Psoas muscle (tissue), 8 donors: ENCODE results near the gene JAKMIP1. TPM values are rescaled to one million over a fixed set of nuclear protein-coding genes. Genes with fewer than 3 reads are reported as not detected.

Experiments used
- ATAC-seq, 4 donors: fragments of 200-7000 bp; cut with Tn5 transposase; one replicate each; pipeline ENCODE4 v1.9.1; 2020; ENCODE audit warnings: moderate library complexity in 3 of 4, mild to moderate bottlenecking in 2 of 4
- DNase-seq, 2 donors: peaks; one replicate each; pipeline ENCODE4 v3.0.0-alpha.2; 2020
- H3K27ac ChIP-seq: fragments of 200-600 bp; one replicate; pipeline ENCODE4 v1.8.0; 2022
- H3K27me3 ChIP-seq, 3 donors: fragments of 200-600 bp in 1 of 3; one replicate each; pipeline versions ENCODE4 v1.6.1 to v1.8.0; 2013 to 2022; ENCODE audit warnings: low read length in 2 of 3, mild to moderate bottlenecking in 2 of 3, moderate library complexity in 1 of 3; ENCODE audit not compliant: insufficient read depth in 3 of 3
- H3K36me3 ChIP-seq, 2 donors: fragments of 200-600 bp in 1 of 2; one replicate each; pipeline versions ENCODE4 v1.6.1 to v1.8.0; 2013 to 2022; ENCODE audit warnings: low read depth in 1 of 2, mild to moderate bottlenecking in 1 of 2, moderate library complexity in 1 of 2; ENCODE audit not compliant: insufficient read depth in 1 of 2
- H3K4me1 ChIP-seq: fragments of 200-600 bp; one replicate; pipeline ENCODE4 v1.8.0; 2022
- H3K4me3 ChIP-seq: fragments of 200-600 bp; one replicate; pipeline ENCODE4 v1.8.0; 2022; ENCODE audit warnings: mild to moderate bottlenecking
- H3K9me3 ChIP-seq: fragments of 200-600 bp; one replicate; pipeline ENCODE4 v1.8.0; 2022
- CTCF ChIP-seq: fragments of 200-600 bp; IDR thresholded peaks from one replicate; pipeline ENCODE4 v1.8.0; 2022; ENCODE audit warnings: antibody characterized with exemption
- WGBS, 3 donors: extraction: QIAGEN DNeasy Blood & Tissue Kit; methylation state at CpG; one replicate each; pipeline versions ENCODE4 v1.1.6 to v1.1.7; 2013; 5-methylcytosine and 5-hydroxymethylcytosine counted together
- intact Hi-C, 2 donors: fragments of 100-400 bp; cut with DNase I; formaldehyde crosslinking; loops; one replicate each; pipeline versions ENCODE4 v1.11.0 to v1.14.2; 2022
- polyA plus RNA-seq, 3 donors: library from polyadenylated mRNA; stranded (reverse); fragments of 200-250 nt; gene quantifications; one replicate each; pipeline ENCODE4 v1.2.3, GENCODE V29; 2013
- total RNA-seq, 4 donors: library from RNA; stranded (reverse); fragmentation: NEBNext Ultra II Directional in 2 of 4; extraction: Animal tissue kit (Norgen Biotek cat#: 25700) in 2 of 4; gene quantifications; one replicate each; pipeline versions ENCODE4 v1.2.1 to v1.2.4, GENCODE V29; 2021 to 2023
- donor health status: healthy with polysubstance abuse.
- donor health status: DM: no; HTN: no; CAD: no; lungs with moderate emphysema.
- donor health status: Bipolar disorder and iron deficiency.
- donor health status: healthy.
- donor health status: DM: yes; HTN: yes; CAD: no.
- donor health status: DM: no; HTN: no; CAD: no.
- donor health status: DM: no; HTN: no; CAD: no.
- donor health status: DM: yes; HTN: yes; CAD: no.

JAKMIP1 gene
- total and polyA plus RNA-seq, 7 donors = 0.04 TPM; not detected in 6

- no peak overlapping the region for H3K4me3 ChIP-seq
- no peaks in the 10 kb centered on the region for H3K27me3 ChIP-seq
- ATAC-seq = no peak
- no peak for TF ChIP-seq CTCF
- WGBS, 3 donors = 13 to 23% (median 17%) methylated on average over 5 of the region's 5 CpGs
- H3K9me3 ChIP-seq = no peaks in the 10 kb centered on the region
- intact Hi-C loops = no loop called here
- no peak overlapping the region for H3K27ac ChIP-seq
- no peaks in the 10 kb centered on the region for H3K4me1 ChIP-seq
- H3K36me3 ChIP-seq = no peaks in the 10 kb centered on the region
- DNase-seq = no peak
Observed at GRCh38 chr4:6031846-6032245, 168.5 kb downstream of the JAKMIP1 start.

GRCh38 chr4:6030679-6031078 lies 169.7 kb downstream of the JAKMIP1 start:
- no peaks in the 10 kb centered on the region for H3K27me3 ChIP-seq
- no peak overlapping the region for H3K27ac ChIP-seq
- TF ChIP-seq CTCF = no peak
- intact Hi-C loops = no loop called here
- no peak overlapping the region for H3K4me3 ChIP-seq
- no peaks in the 10 kb centered on the region for H3K9me3 ChIP-seq
- no peak for ATAC-seq
- H3K4me1 ChIP-seq = no peaks in the 10 kb centered on the region
- no peak for DNase-seq
- H3K36me3 ChIP-seq = no peaks in the 10 kb centered on the region
- WGBS, 3 donors = 83 to 88% (median 85%) methylated on average over 7 of the region's 7 CpGs

- DNase-seq (no peak), ATAC-seq (no peak)
- Histone ChIP-seq H3K4me1 (no peaks in the 10 kb centered on the region), H3K36me3 (no peaks in the 10 kb centered on the region), H3K27me3 (no peaks in the 10 kb centered on the region), H3K4me3 (no peak overlapping the region), H3K9me3 (no peaks in the 10 kb centered on the region), H3K27ac (no peak overlapping the region)
- 74 to 80% (median 74%) methylated on average over 6 of the region's 6 CpGs for WGBS, 3 donors
- no peak for TF ChIP-seq CTCF
- intact Hi-C loops = no loop called here
Observed at GRCh38 chr4:6029254-6029653, 171.1 kb downstream of the JAKMIP1 start.

GRCh38 chr4:6028168-6028567 lies 172.2 kb downstream of the JAKMIP1 start:
- intact Hi-C loops = no loop called here
- H3K36me3 ChIP-seq = no peaks in the 10 kb centered on the region
- peaks cover 0 to 2% (median 0%) of the 10 kb centered on the region in 3 donors for H3K27me3 ChIP-seq
- ATAC-seq (no peak), DNase-seq (no peak)
- no peak for TF ChIP-seq CTCF
- no peak overlapping the region for H3K4me3 ChIP-seq
- 81 to 87% (median 82%) methylated on average over 10 of the region's 10 CpGs for WGBS, 3 donors
- no peak overlapping the region for H3K27ac ChIP-seq
- no peaks in the 10 kb centered on the region for H3K9me3 ChIP-seq
- H3K4me1 ChIP-seq = no peaks in the 10 kb centered on the region

DNA sequence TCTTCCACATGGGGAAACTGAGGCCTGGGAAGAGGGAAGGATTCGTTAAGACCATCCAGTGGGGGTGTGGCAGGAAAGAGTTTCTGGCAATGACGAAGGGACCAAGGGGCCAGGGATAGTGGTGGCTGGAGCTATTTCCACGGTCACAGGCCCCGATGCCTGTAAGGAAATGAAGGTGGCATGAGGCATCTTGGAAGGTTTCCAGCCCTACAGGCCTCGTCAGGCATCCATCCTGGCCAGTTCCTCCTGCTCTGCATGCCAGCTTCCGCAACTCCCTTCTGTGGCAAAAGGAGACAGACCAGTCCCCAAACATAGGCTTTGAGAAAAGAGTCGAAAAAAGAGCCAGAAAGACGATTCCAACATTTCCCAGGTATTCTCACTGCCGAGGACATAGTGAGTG lies 173.0 kb downstream of the JAKMIP1 start:
- Histone ChIP-seq H3K4me1 (no peaks in the 10 kb centered on the region), H3K27ac (no peak overlapping the region), H3K27me3 (peaks cover 0 to 2% (median 0%) of the 10 kb centered on the region in 3 donors), H3K9me3 (no peaks in the 10 kb centered on the region), H3K4me3 (no peak overlapping the region), H3K36me3 (no peaks in the 10 kb centered on the region)
- WGBS, 3 donors = 57 to 63% (median 60%) methylated on average over 9 of the region's 9 CpGs
- intact Hi-C loops = no loop called here
- ATAC-seq (no peak), DNase-seq (no peak)
- TF ChIP-seq CTCF = no peak
